IMR-90 (cell line): ENCODE results near the gene TSGA10. TPM values are rescaled to one million over a fixed set of nuclear protein-coding genes. Genes with fewer than 3 reads are reported as not detected.

Source experiments
- ATAC-seq: fragments of 200-7000 bp; cut with Tn5 transposase; 2 replicates; pipeline ENCODE4 v1.9.1; 2020; ENCODE audit warnings: low read depth, mild to moderate bottlenecking, moderate library complexity
- BruUV-seq: library from RNA; stranded (reverse); fragments of 400-500 nt; replicated peaks from 2 replicates; lab custom pipeline; 2021; lab: Mats Ljungman, UMichigan
- CTCF ChIA-PET: fragments of 300-600 bp; formaldehyde crosslinking; extraction: SDS; loops from one replicate; lab custom pipeline; 2021; ENCODE audit warnings: antibody characterized with exemption; lab: Yijun Ruan, JAX
- POLR2A ChIA-PET: fragments of 300-600 bp; sonication (Branson Sonifier 250); formaldehyde crosslinking; loops from one replicate; lab custom pipeline; 2022; ENCODE audit warnings: antibody characterized with exemption; ENCODE audit not compliant: unreplicated experiment; lab: Charles Lee
- DNase-seq: peaks from one replicate; pipeline ENCODE4 v3.0.0; 2013
- H2AFZ ChIP-seq: replicated peaks from 2 replicates; pipeline ENCODE3; 2013; ENCODE audit warnings: low read length, mild to moderate bottlenecking; ENCODE audit not compliant: poor library complexity
- H2AK5ac ChIP-seq: 2 replicates; pipeline ENCODE4 v1.6.1; 2013; ENCODE audit warnings: low read depth, low read length, inconsistent platforms
- H2AK9ac ChIP-seq: replicated peaks from 2 replicates; pipeline ENCODE3; 2013; ENCODE audit warnings: mild to moderate bottlenecking, low read depth, low read length, moderate library complexity; ENCODE audit not compliant: poor library complexity
- H2BK120ac ChIP-seq: 2 replicates; pipeline ENCODE4 v1.6.1; 2013; ENCODE audit warnings: low read depth, low read length, inconsistent platforms
- H2BK15ac ChIP-seq: 3 replicates; pipeline ENCODE4 v1.6.1; 2013; ENCODE audit warnings: low read depth, low read length, inconsistent platforms
- H2BK20ac ChIP-seq: 2 replicates; pipeline ENCODE4 v1.6.1; 2013; ENCODE audit warnings: low read depth, mild to moderate bottlenecking, inconsistent platforms, low read length, moderate library complexity
- H2BK5ac ChIP-seq: 2 replicates; pipeline ENCODE4 v1.6.1; 2013; ENCODE audit warnings: mild to moderate bottlenecking, low read depth, low read length, inconsistent platforms; ENCODE audit not compliant: poor library complexity, severe bottlenecking
- H3K14ac ChIP-seq: replicated peaks from 2 replicates; pipeline ENCODE4 v1.6.1; 2013; ENCODE audit warnings: low read depth, low read length, inconsistent platforms
- H3K18ac ChIP-seq: 2 replicates; pipeline ENCODE4 v1.6.1; 2013; ENCODE audit warnings: low read depth, low read length, control low read depth
- H3K23ac ChIP-seq: 2 replicates; pipeline ENCODE4 v1.6.1; 2013; ENCODE audit warnings: low read depth, low read length, inconsistent platforms
- H3K27ac ChIP-seq: 2 replicates; pipeline ENCODE4 v1.5.1; 2013; ENCODE audit warnings: mild to moderate bottlenecking, control low read depth, low read length; ENCODE audit not compliant: insufficient read depth
- H3K27me3 ChIP-seq: 2 replicates; pipeline ENCODE4 v1.6.1; 2013; ENCODE audit warnings: low read length; ENCODE audit not compliant: control insufficient read depth, insufficient read depth
- H3K36me3 ChIP-seq: 2 replicates; pipeline ENCODE4 v1.6.1; 2013; ENCODE audit warnings: low read length, mixed read lengths; ENCODE audit not compliant: control insufficient read depth, insufficient read depth
- H3K4ac ChIP-seq: 2 replicates; pipeline ENCODE4 v1.6.1; 2013; ENCODE audit warnings: low read depth, low read length, inconsistent platforms
- H3K4me1 ChIP-seq: 2 replicates; pipeline ENCODE4 v1.6.1; 2013; ENCODE audit warnings: low read length, mixed read lengths; ENCODE audit not compliant: control insufficient read depth, insufficient read depth
- H3K4me2 ChIP-seq: 2 replicates; pipeline ENCODE4 v1.6.1; 2013; ENCODE audit warnings: low read depth, mild to moderate bottlenecking, control low read depth, low read length, moderate library complexity
- H3K4me3 ChIP-seq: 2 replicates; pipeline ENCODE4 v1.5.1; 2013; ENCODE audit warnings: low read depth, mild to moderate bottlenecking, control low read depth, low read length, moderate library complexity; ENCODE audit not compliant: insufficient read depth
- H3K56ac ChIP-seq: 2 replicates; pipeline ENCODE4 v1.6.1; 2013; ENCODE audit warnings: low read length, inconsistent platforms; ENCODE audit not compliant: insufficient read depth; ENCODE audit errors: extremely low read depth
- H3K79me1 ChIP-seq, 2 experiments: 2 replicates each; pipeline ENCODE4 v1.6.1; 2013; ENCODE audit warnings: low read length in 2 of 2, inconsistent platforms in 1 of 2, low read depth in 1 of 2
- H3K9ac ChIP-seq: 2 replicates; pipeline ENCODE4 v1.6.1; 2013; ENCODE audit warnings: low read depth, low read length, control low read depth
- H3K9me1 ChIP-seq: 2 replicates; pipeline ENCODE4 v1.6.1; 2013; ENCODE audit warnings: low read length, inconsistent platforms; ENCODE audit not compliant: insufficient read depth
- H3K9me3 ChIP-seq: 2 replicates; pipeline ENCODE4 v1.6.1; 2013; ENCODE audit warnings: low read length; ENCODE audit not compliant: control insufficient read depth, insufficient read depth
- H4K20me1 ChIP-seq: 2 replicates; pipeline ENCODE4 v1.6.1; 2013; ENCODE audit warnings: low read length, inconsistent platforms; ENCODE audit not compliant: insufficient read depth
- H4K5ac ChIP-seq: 2 replicates; pipeline ENCODE4 v1.6.1; 2013; ENCODE audit warnings: mild to moderate bottlenecking, low read depth, low read length, control low read depth
- H4K8ac ChIP-seq, 2 experiments: 2 replicates each; pipeline ENCODE4 v1.6.1; 2013; ENCODE audit warnings: low read depth in 2 of 2, low read length in 2 of 2, control low read depth in 1 of 2, inconsistent platforms in 1 of 2
- H4K91ac ChIP-seq: 2 replicates; pipeline ENCODE4 v1.6.1; 2013; ENCODE audit warnings: low read depth, low read length, inconsistent platforms; ENCODE audit not compliant: insufficient read depth
- BHLHE40 ChIP-seq: fragments of 150-350 bp; IDR thresholded peaks from 2 replicates; pipeline ENCODE4 v1.6.1; 2016; ENCODE audit warnings: mild to moderate bottlenecking, low read depth, low read length
- CEBPB ChIP-seq: IDR thresholded peaks from 2 replicates; pipeline ENCODE4 v1.6.1; 2012; ENCODE audit warnings: low read depth, low read length, improper control_type of control experiment
- CHD1 ChIP-seq: IDR thresholded peaks from 2 replicates; pipeline ENCODE4 v1.6.1; 2012; ENCODE audit warnings: low read depth, low read length, improper control_type of control experiment
- FOS ChIP-seq: fragments of 150-350 bp; IDR thresholded peaks from 2 replicates; pipeline ENCODE4 v1.6.1; 2016; ENCODE audit warnings: low read depth, low read length
- MAFK ChIP-seq: IDR thresholded peaks from 2 replicates; pipeline ENCODE4 v1.6.1; 2012; ENCODE audit warnings: low read depth, low read length, improper control_type of control experiment
- MAZ ChIP-seq: IDR thresholded peaks from 2 replicates; pipeline ENCODE4 v1.6.1; 2012; ENCODE audit warnings: low read depth, mild to moderate bottlenecking, low read length, improper control_type of control experiment, moderate library complexity, borderline replicate concordance
- MXI1 ChIP-seq: IDR thresholded peaks from 2 replicates; pipeline ENCODE4 v1.6.1; 2012; ENCODE audit warnings: low read depth, mild to moderate bottlenecking, low read length, moderate library complexity, borderline replicate concordance
- NFE2L2 ChIP-seq: fragments of 150-350 bp; IDR thresholded peaks from 2 replicates; pipeline ENCODE4 v1.6.1; 2016; ENCODE audit warnings: low read depth, mild to moderate bottlenecking, low read length
- POLR2A ChIP-seq: IDR thresholded peaks from 2 replicates; pipeline ENCODE4 v1.6.1; 2012; ENCODE audit warnings: mild to moderate bottlenecking, low read depth, low read length
- RAD21 ChIP-seq: IDR thresholded peaks from 2 replicates; pipeline ENCODE4 v1.6.1; 2012; ENCODE audit warnings: low read length, improper control_type of control experiment
- RCOR1 ChIP-seq: IDR thresholded peaks from 2 replicates; pipeline ENCODE4 v1.6.1; 2012; ENCODE audit warnings: mild to moderate bottlenecking, low read length, improper control_type of control experiment; ENCODE audit not compliant: insufficient replicate concordance
- RFX5 ChIP-seq: IDR thresholded peaks from 2 replicates; pipeline ENCODE4 v1.8.0; 2012; ENCODE audit warnings: low read depth, mild to moderate bottlenecking, low read length, moderate library complexity
- SMC3 ChIP-seq: fragments of 150-350 bp; IDR thresholded peaks from 2 replicates; pipeline ENCODE4 v1.6.1; 2016; ENCODE audit warnings: low read depth, mild to moderate bottlenecking, antibody characterized with exemption, low read length, moderate library complexity
- WGBS, 2 experiments: methylation state at CpG; one replicate each; pipeline versions ENCODE4 v1.1.5 to v1.1.7; 2013; ENCODE audit warnings: missing lambda C conversion rate in 2 of 2; ENCODE audit not compliant: insufficient read length in 1 of 2; ENCODE audit errors: extremely low coverage in 2 of 2; 5-methylcytosine and 5-hydroxymethylcytosine counted together
- dilution Hi-C: fragments of 300-500 bp; cut with HindIII; formaldehyde crosslinking; loops from one replicate; pipeline ENCODE4 v1.14.3; 2018; ENCODE audit warnings: low sequenced_read_pairs; ENCODE audit not compliant: unreplicated experiment
- in situ Hi-C: fragments of 300-500 bp; cut with MboI; formaldehyde crosslinking; loops from 3 replicates; pipeline ENCODE4 v1.14.3; 2019; ENCODE audit warnings: low sequenced_read_pairs, inconsistent platforms, mixed read lengths
- intact Hi-C: fragments of 100-400 bp; cut with micrococcal nuclease; formaldehyde crosslinking; loops from 2 replicates; pipeline ENCODE4 v1.10.0; 2022
- polyA plus RNA-seq, 3 experiments: library from polyadenylated mRNA; depleted of rRNA; stranded (reverse); fragments of >200 nt; gene quantifications; 2 replicates each; pipeline ENCODE4 v1.2.3, GENCODE V29; 2012; ENCODE audit warnings: low replicate concordance in 1 of 3
- total RNA-seq: library from RNA; depleted of rRNA; stranded (reverse); fragments of >200 nt; gene quantifications from 2 replicates; pipeline ENCODE4 v1.2.3, GENCODE V29; 2012
- TF ChIP-seq, protein P1 (sequence below): conservative IDR thresholded peaks from 2 replicates; pipeline ENCODE4 v1.5.1; 2012; ENCODE audit warnings: mild to moderate bottlenecking, low read depth, low read length, improper control_type of control experiment
- TF ChIP-seq, protein P2 (sequence below): fragments of 150-350 bp; IDR thresholded peaks from 2 replicates; pipeline ENCODE4 v1.6.1; 2016; ENCODE audit warnings: low read depth, mild to moderate bottlenecking, low read length, moderate library complexity, borderline replicate concordance
- TF ChIP-seq, protein P3 (sequence below): fragments of 150-350 bp; IDR thresholded peaks from 2 replicates; pipeline ENCODE4 v1.6.1; 2017; ENCODE audit warnings: mild to moderate bottlenecking, antibody characterized with exemption, low read length, low read depth

The TSGA10 gene
- total and polyA plus RNA-seq, 2 of the 4 experiments (the other 2 are of a cell fraction): 0.32 to 0.54 TPM

DNA sequence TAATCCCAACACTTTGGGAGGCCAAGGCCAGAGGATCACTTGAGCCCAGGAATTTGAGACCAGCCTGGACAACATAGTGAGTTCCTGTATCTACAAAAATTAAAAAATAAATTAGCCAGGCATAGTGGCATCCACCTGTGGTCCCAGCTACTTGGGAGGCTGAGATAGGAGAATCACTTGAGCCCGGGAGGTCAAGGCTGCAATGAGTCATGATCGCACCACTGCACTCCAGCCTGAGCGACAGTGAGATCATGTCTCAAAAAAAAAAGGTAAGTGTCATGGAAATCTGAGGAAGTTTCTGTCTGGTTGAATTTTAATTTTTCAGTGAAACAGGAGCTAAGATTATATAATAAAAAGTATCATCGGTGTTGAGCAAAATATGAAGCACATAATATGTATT is 15.7 kb downstream of the TSGA10 start:
- Histone ChIP-seq H4K5ac (no peak overlapping the region), H2AK9ac (no peak overlapping the region), H2AK5ac (no peak overlapping the region), H4K20me1 (no peaks in the 10 kb centered on the region), H3K4me2 (no peak overlapping the region), H3K36me3 (no peaks in the 10 kb centered on the region), H3K14ac (no peak overlapping the region), H3K27me3 (peaks cover 2% of the 10 kb centered on the region), H2BK120ac (no peak overlapping the region), H3K4me1 (no peaks in the 10 kb centered on the region; the same call in 1 of the 2 replicates), H3K4me3 (no peak overlapping the region), H3K9me1 (no peaks in the 10 kb centered on the region; the same call in 1 of the 2 replicates), H3K27ac (no peak overlapping the region), H3K56ac (no peak overlapping the region), H3K79me1 (no peaks in the 10 kb centered on the region), H4K8ac (no peak overlapping the region), H3K9ac (no peak overlapping the region), H3K4ac (no peak overlapping the region), H2BK20ac (no peak overlapping the region), H3K18ac (no peak overlapping the region), H2BK15ac (no peak overlapping the region), H2BK5ac (no peak overlapping the region), H2AFZ (no peak overlapping the region), H4K91ac (no peak overlapping the region), H3K9me3 (no peaks in the 10 kb centered on the region), H3K23ac (no peak overlapping the region)
- no TSS peak for BruUV-seq
- no peak for ATAC-seq
- intact Hi-C loops (no loop called here), in situ Hi-C loops (no loop called here), dilution Hi-C loops (no loop called here)
- DNase-seq: no peak
- WGBS, 2 experiments: 100% methylated on average over 1 of the region's 4 CpGs; no CpG with 5 or more reads in 1 of the 2 experiments
- no peak for TF ChIP-seq RCOR1
- no peak for TF ChIP-seq FOS
- TF ChIP-seq CHD1: no peak
- no peak for TF ChIP-seq CEBPB
- no peak for TF ChIP-seq RFX5
- no peak for TF ChIP-seq NFE2L2
- TF ChIP-seq, protein P1, sequence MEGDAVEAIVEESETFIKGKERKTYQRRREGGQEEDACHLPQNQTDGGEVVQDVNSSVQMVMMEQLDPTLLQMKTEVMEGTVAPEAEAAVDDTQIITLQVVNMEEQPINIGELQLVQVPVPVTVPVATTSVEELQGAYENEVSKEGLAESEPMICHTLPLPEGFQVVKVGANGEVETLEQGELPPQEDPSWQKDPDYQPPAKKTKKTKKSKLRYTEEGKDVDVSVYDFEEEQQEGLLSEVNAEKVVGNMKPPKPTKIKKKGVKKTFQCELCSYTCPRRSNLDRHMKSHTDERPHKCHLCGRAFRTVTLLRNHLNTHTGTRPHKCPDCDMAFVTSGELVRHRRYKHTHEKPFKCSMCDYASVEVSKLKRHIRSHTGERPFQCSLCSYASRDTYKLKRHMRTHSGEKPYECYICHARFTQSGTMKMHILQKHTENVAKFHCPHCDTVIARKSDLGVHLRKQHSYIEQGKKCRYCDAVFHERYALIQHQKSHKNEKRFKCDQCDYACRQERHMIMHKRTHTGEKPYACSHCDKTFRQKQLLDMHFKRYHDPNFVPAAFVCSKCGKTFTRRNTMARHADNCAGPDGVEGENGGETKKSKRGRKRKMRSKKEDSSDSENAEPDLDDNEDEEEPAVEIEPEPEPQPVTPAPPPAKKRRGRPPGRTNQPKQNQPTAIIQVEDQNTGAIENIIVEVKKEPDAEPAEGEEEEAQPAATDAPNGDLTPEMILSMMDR: no peak
- TF ChIP-seq MXI1: no peak
- no peak for TF ChIP-seq BHLHE40
- TF ChIP-seq POLR2A: no peak
- TF ChIP-seq, protein P2, sequence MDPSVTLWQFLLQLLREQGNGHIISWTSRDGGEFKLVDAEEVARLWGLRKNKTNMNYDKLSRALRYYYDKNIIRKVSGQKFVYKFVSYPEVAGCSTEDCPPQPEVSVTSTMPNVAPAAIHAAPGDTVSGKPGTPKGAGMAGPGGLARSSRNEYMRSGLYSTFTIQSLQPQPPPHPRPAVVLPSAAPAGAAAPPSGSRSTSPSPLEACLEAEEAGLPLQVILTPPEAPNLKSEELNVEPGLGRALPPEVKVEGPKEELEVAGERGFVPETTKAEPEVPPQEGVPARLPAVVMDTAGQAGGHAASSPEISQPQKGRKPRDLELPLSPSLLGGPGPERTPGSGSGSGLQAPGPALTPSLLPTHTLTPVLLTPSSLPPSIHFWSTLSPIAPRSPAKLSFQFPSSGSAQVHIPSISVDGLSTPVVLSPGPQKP: no peak
- no peak for TF ChIP-seq MAFK
- no peak for TF ChIP-seq MAZ
- no peak for TF ChIP-seq SMC3
- TF ChIP-seq RAD21: no peak
- TF ChIP-seq, protein P3, sequence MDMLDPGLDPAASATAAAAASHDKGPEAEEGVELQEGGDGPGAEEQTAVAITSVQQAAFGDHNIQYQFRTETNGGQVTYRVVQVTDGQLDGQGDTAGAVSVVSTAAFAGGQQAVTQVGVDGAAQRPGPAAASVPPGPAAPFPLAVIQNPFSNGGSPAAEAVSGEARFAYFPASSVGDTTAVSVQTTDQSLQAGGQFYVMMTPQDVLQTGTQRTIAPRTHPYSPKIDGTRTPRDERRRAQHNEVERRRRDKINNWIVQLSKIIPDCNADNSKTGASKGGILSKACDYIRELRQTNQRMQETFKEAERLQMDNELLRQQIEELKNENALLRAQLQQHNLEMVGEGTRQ: no peak
- ChIA-PET POLR2A (no interaction called here), CTCF (interaction anchor here (0.6 kb wide), 1 partner anchor 275 kb away, joined by 4 read pairs; no protein-coding TSS in a partner anchor)
